VCaP (cell line): ENCODE data around the gene CYTIP.

Experiments used
- H3K27ac ChIP-seq: fragments of 450-650 bp; 2 replicates; pipeline ENCODE4 v1.5.1; 2017
- CTCF ChIP-seq: fragments of 450-650 bp; conservative IDR thresholded peaks from 2 replicates; pipeline ENCODE4 v1.5.1; 2017; ENCODE audit warnings: mild to moderate bottlenecking, moderate library complexity

CYTIP gene

GRCh38 chr2:157480182-157480961 lies 36.5 kb upstream of the CYTIP start:
- TF ChIP-seq CTCF, result no peak
- no peak overlapping the region for H3K27ac ChIP-seq

- TF ChIP-seq CTCF, result no peak
- no peak overlapping the region for H3K27ac ChIP-seq
These were observed 35.5 kb upstream of the CYTIP start for GRCh38 chr2:157479081-157480027.

GRCh38 chr2:157477919-157478318 lies 34.0 kb upstream of the CYTIP start:
- TF ChIP-seq CTCF, result no peak
- H3K27ac ChIP-seq, result no peak overlapping the region

GRCh38 chr2:157476953-157477709 lies 33.2 kb upstream of the CYTIP start:
- no peak for TF ChIP-seq CTCF
- no peak overlapping the region for H3K27ac ChIP-seq

GRCh38 chr2:157475722-157476390 lies 32.0 kb upstream of the CYTIP start:
- TF ChIP-seq CTCF, result no peak
- H3K27ac ChIP-seq, result no peak overlapping the region

GRCh38 chr2:157473581-157473980 lies 29.7 kb upstream of the CYTIP start:
- no peak for TF ChIP-seq CTCF

More at GRCh38 chr2:157473581-157473980, 29.7 kb upstream of the CYTIP start:
- H3K27ac ChIP-seq, result no peak overlapping the region
